ENCODE measurements around the gene SLC35B2. TPM values are rescaled to one million over a fixed set of nuclear protein-coding genes. Genes with fewer than 3 reads are reported as not detected.

Gene SLC35B2
- total and polyA plus RNA-seq, 7 experiments from 2014 or later, result 10.0 to 41.7 (median 20.4) TPM

DNA sequence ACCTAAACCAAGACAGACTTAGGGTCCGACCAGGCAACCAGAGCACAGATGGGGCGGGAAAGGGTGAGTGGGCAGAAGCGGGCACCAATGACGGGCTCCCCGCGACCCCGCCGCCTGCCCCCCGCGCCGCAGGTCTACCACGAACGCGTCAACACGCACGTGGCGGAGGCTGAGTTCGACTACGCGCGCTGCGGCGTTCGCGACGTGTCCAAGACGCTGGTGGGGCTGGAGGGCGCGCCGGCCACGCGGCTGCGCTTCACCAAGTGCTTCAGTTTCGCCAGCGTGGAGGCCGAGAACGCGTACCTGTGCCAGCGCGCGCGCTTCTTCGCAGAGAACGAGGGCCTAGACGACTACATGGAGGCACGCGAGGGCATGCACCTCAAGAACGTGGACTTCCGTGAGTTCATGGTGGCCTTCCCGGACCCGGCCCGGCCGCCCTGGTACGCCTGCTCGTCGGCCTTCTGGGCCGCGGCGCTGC lies 18.0 kb upstream of the SLC35B2 start:
- peaks cover 4 to 14% (median 7%) of the 10 kb centered on the region in 7 donors for H3K4me1 Mint-ChIP-seq
- intact Hi-C loops (cut with micrococcal nuclease), result no loop called here
- POLR2A ChIA-PET, result interaction anchor here (0.7 to 1.1 kb wide), 2 partner anchors 27 to 97 kb away, joined by 3 read pairs; no protein-coding TSS in a partner anchor
- H3K4me1 ChIP-seq (ENCODE audit: control insufficient read depth in 2 of 2, insufficient read depth in 2 of 2, low read length in 2 of 2), result no peaks in the 10 kb centered on the region
- peaks cover 0 to 4% (median 0%) of the 10 kb centered on the region in 5 donors for H3K36me3 Mint-ChIP-seq
- H3K27ac ChIP-seq (ENCODE audit: low read depth, low read length), result no peak overlapping the region
- H3K9me3 Mint-ChIP-seq, result peaks cover 0 to 2% (median 0%) of the 10 kb centered on the region in 11 donors
- no peak overlapping the region for H3K4me3 ChIP-seq (ENCODE audit: low read length)
- peak overlapping the region in 4 of 10 donors; percentile 23 to 56 (median 30) for H3K4me3 Mint-ChIP-seq
- H3K36me3 ChIP-seq (ENCODE audit: control insufficient read depth in 2 of 3, insufficient read depth in 3 of 3, low read length in 3 of 3), result no peaks in the 10 kb centered on the region
- H3K27me3 Mint-ChIP-seq, result peaks cover 50 to 69% (median 61%) of the 10 kb centered on the region in 5 donors
- H3K27ac Mint-ChIP-seq, result no peak overlapping the region
- no peak for ATAC-seq
- no peak for DNase-seq
- H3K9me3 ChIP-seq (ENCODE audit: control insufficient read depth in 2 of 3, low read length in 3 of 3), result no peaks in the 10 kb centered on the region
- CTCF ChIA-PET, result no interaction called here
- H3K27me3 ChIP-seq (ENCODE audit: control insufficient read depth in 2 of 2, insufficient read depth in 2 of 2, low read length in 2 of 2), result peaks cover 0 to 21% of the 10 kb centered on the region in 2 donors

DNA sequence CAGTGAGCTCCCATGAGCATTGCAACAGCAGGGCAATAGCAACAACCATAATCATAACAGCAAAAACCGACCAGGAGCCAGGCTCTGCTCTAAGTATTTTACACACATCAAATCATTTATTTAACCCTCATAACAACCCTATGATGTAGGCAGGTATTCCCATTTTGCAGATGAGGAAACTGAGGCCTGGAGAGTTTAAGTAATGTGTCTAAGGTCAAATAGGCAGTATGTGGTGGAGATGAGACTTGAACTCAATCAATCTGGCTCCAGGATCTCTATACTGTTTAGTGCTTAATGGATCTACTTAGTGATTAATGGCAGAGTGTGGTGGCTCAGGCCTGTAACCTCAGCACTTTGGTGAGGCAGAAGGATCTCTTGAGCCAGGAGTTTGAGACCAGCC lies 16.3 kb upstream of the SLC35B2 start:
- H3K9me3 Mint-ChIP-seq, result peaks cover 0 to 2% (median 0%) of the 10 kb centered on the region in 11 donors
- POLR2A ChIA-PET, result no interaction called here
- Histone ChIP-seq H3K27ac (ENCODE audit: low read depth, low read length) (no peak overlapping the region), H3K4me3 (ENCODE audit: low read length) (no peak overlapping the region), H3K4me1 (ENCODE audit: control insufficient read depth in 2 of 2, insufficient read depth in 2 of 2, low read length in 2 of 2) (no peaks in the 10 kb centered on the region), H3K27me3 (ENCODE audit: control insufficient read depth in 2 of 2, insufficient read depth in 2 of 2, low read length in 2 of 2) (peaks cover 0 to 26% of the 10 kb centered on the region in 2 donors), H3K36me3 (ENCODE audit: control insufficient read depth in 2 of 3, insufficient read depth in 3 of 3, low read length in 3 of 3) (no peaks in the 10 kb centered on the region), H3K9me3 (ENCODE audit: control insufficient read depth in 2 of 3, low read length in 3 of 3) (no peaks in the 10 kb centered on the region)
- H3K27me3 Mint-ChIP-seq, result peaks cover 65 to 75% (median 68%) of the 10 kb centered on the region in 5 donors
- peaks cover 0 to 4% (median 0%) of the 10 kb centered on the region in 5 donors for H3K36me3 Mint-ChIP-seq
- intact Hi-C loops (cut with micrococcal nuclease), result no loop called here
- DNase-seq (no peak), ATAC-seq (no peak)
- H3K27ac Mint-ChIP-seq, result no peak overlapping the region
- peaks cover 5 to 24% (median 15%) of the 10 kb centered on the region in 7 donors for H3K4me1 Mint-ChIP-seq
- CTCF ChIA-PET, result no interaction called here
- no peak overlapping the region for H3K4me3 Mint-ChIP-seq

DNA sequence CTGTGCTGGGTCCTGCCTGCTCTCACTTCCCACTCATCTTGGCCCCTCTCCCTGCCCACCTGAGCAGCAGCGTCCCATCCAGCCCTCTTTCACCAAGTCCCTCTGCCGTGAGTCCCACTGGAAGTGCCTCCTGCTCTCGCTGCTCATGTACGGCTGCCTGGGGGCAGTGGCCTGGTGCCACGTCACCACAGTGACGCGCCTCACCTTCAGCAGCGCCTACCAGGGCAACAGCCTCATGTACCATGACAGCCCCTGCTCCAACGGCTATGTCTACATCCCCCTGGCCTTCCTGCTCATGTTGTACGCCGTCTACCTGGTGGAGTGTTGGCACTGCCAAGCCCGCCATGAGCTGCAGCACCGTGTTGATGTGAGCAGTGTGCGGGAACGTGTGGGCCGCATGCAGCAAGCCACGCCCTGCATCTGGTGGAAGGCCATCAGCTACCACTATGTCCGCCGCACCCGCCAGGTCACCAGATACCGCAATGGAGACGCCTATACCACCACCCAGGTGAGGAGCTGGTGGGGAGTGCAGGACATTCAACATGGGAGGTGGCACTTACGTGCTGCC lies 15.8 kb upstream of the SLC35B2 start:
- no peaks in the 10 kb centered on the region for H3K36me3 ChIP-seq (ENCODE audit: control insufficient read depth in 2 of 3, insufficient read depth in 3 of 3, low read length in 3 of 3)
- ChIA-PET POLR2A (no interaction called here), CTCF (interaction anchor here (1.4 kb wide), 1 partner anchor 23 kb away, joined by 4 read pairs; no protein-coding TSS in a partner anchor)
- Mint-ChIP-seq H3K4me3 (peak overlapping the region in 3 of 10 donors; percentile 0 to 52 (median 33)), H3K36me3 (peaks cover 0 to 4% (median 0%) of the 10 kb centered on the region in 5 donors), H3K4me1 (peaks cover 5 to 24% (median 15%) of the 10 kb centered on the region in 7 donors), H3K9me3 (peaks cover 0 to 2% (median 0%) of the 10 kb centered on the region in 11 donors), H3K27me3 (peaks cover 60 to 73% (median 68%) of the 10 kb centered on the region in 5 donors), H3K27ac (peak overlapping the region in 1 of 9 donors; percentile 75)
- H3K4me3 ChIP-seq (ENCODE audit: low read length), result no peak overlapping the region
- H3K4me1 ChIP-seq (ENCODE audit: control insufficient read depth in 2 of 2, insufficient read depth in 2 of 2, low read length in 2 of 2), result no peaks in the 10 kb centered on the region
- peaks cover 0 to 29% of the 10 kb centered on the region in 2 donors for H3K27me3 ChIP-seq (ENCODE audit: control insufficient read depth in 2 of 2, insufficient read depth in 2 of 2, low read length in 2 of 2)
- DNase-seq (no peak), ATAC-seq (no peak)
- H3K27ac ChIP-seq (ENCODE audit: low read depth, low read length), result no peak overlapping the region
- intact Hi-C loops (cut with micrococcal nuclease), result no loop called here
- no peaks in the 10 kb centered on the region for H3K9me3 ChIP-seq (ENCODE audit: control insufficient read depth in 2 of 3, low read length in 3 of 3)

DNA sequence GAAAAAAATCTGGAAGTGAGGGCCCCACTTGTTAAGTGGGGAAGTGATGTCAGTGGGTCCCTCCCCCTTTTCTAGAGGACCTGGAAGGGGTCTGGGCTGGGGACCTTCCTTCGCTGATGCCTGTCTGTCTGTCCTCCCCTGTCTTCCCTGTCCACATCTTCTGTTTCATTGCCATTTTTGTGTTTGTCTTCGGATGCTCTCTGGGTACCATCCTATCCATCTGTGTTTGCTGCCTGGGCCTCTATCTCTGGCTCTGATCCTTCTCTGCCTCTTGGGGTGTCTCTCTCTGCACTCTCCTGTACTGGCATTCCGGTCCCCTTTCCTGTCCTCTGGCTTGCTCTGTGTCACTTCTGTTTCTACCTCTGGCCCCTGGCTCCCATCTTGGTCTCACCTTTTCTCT lies 15.2 kb upstream of the SLC35B2 start:
- Histone ChIP-seq H3K27me3 (ENCODE audit: control insufficient read depth in 2 of 2, insufficient read depth in 2 of 2, low read length in 2 of 2) (peaks cover 0 to 29% of the 10 kb centered on the region in 2 donors), H3K9me3 (ENCODE audit: control insufficient read depth in 2 of 3, low read length in 3 of 3) (no peaks in the 10 kb centered on the region), H3K27ac (ENCODE audit: low read depth, low read length) (no peak overlapping the region), H3K36me3 (ENCODE audit: control insufficient read depth in 2 of 3, insufficient read depth in 3 of 3, low read length in 3 of 3) (no peaks in the 10 kb centered on the region), H3K4me3 (ENCODE audit: low read length) (no peak overlapping the region), H3K4me1 (ENCODE audit: control insufficient read depth in 2 of 2, insufficient read depth in 2 of 2, low read length in 2 of 2) (peaks cover 0 to 4% of the 10 kb centered on the region in 2 donors)
- Mint-ChIP-seq H3K36me3 (peaks cover 0 to 4% (median 0%) of the 10 kb centered on the region in 5 donors), H3K9me3 (peaks cover 0 to 2% (median 0%) of the 10 kb centered on the region in 11 donors), H3K27ac (peak overlapping the region in 2 of 9 donors; percentile 28 to 75), H3K4me1 (peaks cover 5 to 28% (median 18%) of the 10 kb centered on the region in 7 donors), H3K27me3 (peaks cover 55 to 70% (median 62%) of the 10 kb centered on the region in 5 donors), H3K4me3 (peak overlapping the region in 6 of 10 donors; percentile 0 to 52 (median 12))
- ATAC-seq, result no peak
- CTCF ChIA-PET, result interaction anchor here (1.4 kb wide), 1 partner anchor 23 kb away, joined by 4 read pairs; no protein-coding TSS in a partner anchor
- DNase-seq, result no peak
- POLR2A ChIA-PET, result no interaction called here
- intact Hi-C loops (cut with micrococcal nuclease), result no loop called here

DNA sequence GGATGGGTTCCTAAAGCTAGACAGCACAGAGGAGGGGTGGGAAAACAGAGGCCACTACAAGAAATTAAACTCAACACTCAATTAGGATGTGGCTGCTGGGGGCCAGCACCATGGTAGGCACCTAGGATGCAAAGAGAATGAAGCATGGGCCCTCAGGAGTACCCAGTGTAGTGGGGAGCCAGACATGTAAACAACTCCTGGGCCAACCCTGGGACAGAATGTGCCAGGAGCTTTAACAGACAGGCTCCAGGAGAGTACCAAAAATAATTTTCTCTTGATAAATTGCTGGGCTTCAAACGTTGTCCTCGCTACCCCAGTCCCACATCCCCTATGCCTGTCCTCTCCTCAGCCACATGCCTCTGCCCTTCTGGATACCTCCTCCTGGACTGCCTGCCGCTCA lies 14.6 kb upstream of the SLC35B2 start:
- Histone ChIP-seq H3K4me1 (ENCODE audit: control insufficient read depth in 2 of 2, insufficient read depth in 2 of 2, low read length in 2 of 2) (peaks cover 0 to 4% of the 10 kb centered on the region in 2 donors), H3K4me3 (ENCODE audit: low read length) (no peak overlapping the region), H3K36me3 (ENCODE audit: control insufficient read depth in 2 of 3, insufficient read depth in 3 of 3, low read length in 3 of 3) (no peaks in the 10 kb centered on the region), H3K27ac (ENCODE audit: low read depth, low read length) (no peak overlapping the region), H3K27me3 (ENCODE audit: control insufficient read depth in 2 of 2, insufficient read depth in 2 of 2, low read length in 2 of 2) (peaks cover 0 to 26% of the 10 kb centered on the region in 2 donors), H3K9me3 (ENCODE audit: control insufficient read depth in 2 of 3, low read length in 3 of 3) (no peaks in the 10 kb centered on the region)
- intact Hi-C loops (cut with micrococcal nuclease), result no loop called here
- peaks cover 0 to 2% (median 0%) of the 10 kb centered on the region in 11 donors for H3K9me3 Mint-ChIP-seq
- H3K36me3 Mint-ChIP-seq, result peaks cover 0 to 4% (median 0%) of the 10 kb centered on the region in 5 donors
- H3K27ac Mint-ChIP-seq, result no peak overlapping the region
- peak overlapping the region in 8 of 10 donors; percentile 15 to 72 (median 62) for H3K4me3 Mint-ChIP-seq
- POLR2A ChIA-PET, result no interaction called here
- DNase-seq (no peak), ATAC-seq (no peak)
- H3K27me3 Mint-ChIP-seq, result peaks cover 48 to 64% (median 57%) of the 10 kb centered on the region in 5 donors
- CTCF ChIA-PET, result interaction anchor here (0.6 to 1.4 kb wide), 2 partner anchors 24 to 120 kb away, joined by 3 to 4 read pairs; no protein-coding TSS in a partner anchor
- peaks cover 5 to 30% (median 16%) of the 10 kb centered on the region in 7 donors for H3K4me1 Mint-ChIP-seq

DNA sequence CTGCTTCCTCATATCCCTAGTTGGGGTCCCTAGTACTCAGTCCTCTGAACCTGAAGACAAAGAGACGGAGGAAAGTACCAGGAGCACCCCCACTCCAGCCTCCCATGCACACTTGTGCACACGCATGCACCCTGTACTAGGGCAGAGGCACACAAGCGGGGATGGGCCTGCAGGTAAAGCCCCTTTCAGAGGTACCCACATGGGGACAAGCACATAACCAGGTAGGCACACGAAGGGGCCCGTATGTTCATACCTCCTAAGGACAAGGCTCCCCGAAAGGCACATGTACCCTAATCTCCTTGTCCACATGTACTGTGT lies 14.0 kb upstream of the SLC35B2 start:
- no peak overlapping the region for H3K4me3 ChIP-seq (ENCODE audit: low read length)
- intact Hi-C loops (cut with micrococcal nuclease), result no loop called here
- peaks cover 44 to 60% (median 53%) of the 10 kb centered on the region in 5 donors for H3K27me3 Mint-ChIP-seq
- H3K27ac ChIP-seq (ENCODE audit: low read depth, low read length), result no peak overlapping the region
- peak overlapping the region; percentile 62 to 83 (median 69) for H3K4me3 Mint-ChIP-seq
- ATAC-seq, result no peak
- H3K27ac Mint-ChIP-seq, result no peak overlapping the region
- POLR2A ChIA-PET, result interaction anchor here (1.1 kb wide), 1 partner anchor 37 kb away, joined by 4 read pairs; no protein-coding TSS in a partner anchor
- DNase-seq, result no peak
- peaks cover 6 to 26% (median 16%) of the 10 kb centered on the region in 7 donors for H3K4me1 Mint-ChIP-seq
- H3K36me3 Mint-ChIP-seq, result peaks cover 0 to 4% (median 0%) of the 10 kb centered on the region in 5 donors
- CTCF ChIA-PET, result interaction anchor here (1.4 kb wide), 1 partner anchor 24 kb away, joined by 4 read pairs; no protein-coding TSS in a partner anchor
- peaks cover 0 to 20% of the 10 kb centered on the region in 2 donors for H3K27me3 ChIP-seq (ENCODE audit: control insufficient read depth in 2 of 2, insufficient read depth in 2 of 2, low read length in 2 of 2)
- peaks cover 0 to 2% (median 0%) of the 10 kb centered on the region in 11 donors for H3K9me3 Mint-ChIP-seq
- H3K9me3 ChIP-seq (ENCODE audit: control insufficient read depth in 2 of 3, low read length in 3 of 3), result no peaks in the 10 kb centered on the region
- peaks cover 0 to 4% of the 10 kb centered on the region in 2 donors for H3K4me1 ChIP-seq (ENCODE audit: control insufficient read depth in 2 of 2, insufficient read depth in 2 of 2, low read length in 2 of 2)
- H3K36me3 ChIP-seq (ENCODE audit: control insufficient read depth in 2 of 3, insufficient read depth in 3 of 3, low read length in 3 of 3), result no peaks in the 10 kb centered on the region

All from naive thymus-derived CD4-positive, alpha-beta T cell (primary cell).